SHP77 treated with DMSO at 0.1 percent for 48 hours (cell line): ENCODE measurements around the gene SPINK5.
"Not testable (repeated sequence)": the region's sequence is repeated elsewhere in the genome, so short reads cannot be mapped to it uniquely, and the experiment has no call there.

Experiments used
- DNase-seq: peaks from one replicate; lab custom pipeline; 2025; lab: John Stamatoyannopoulos, UW

Gene SPINK5

GRCh38 chr5:148063861-148064260, at the start of gene SPINK5:
Gene SPINK5 (plus strand): TSS chr5:148063980. CDS start chr5:148064045, 65 bp downstream.
- no peak for DNase-seq

- no peak for DNase-seq
Measured at GRCh38 chr5:148014276-148014675, 49.5 kb upstream of the SPINK5 start.

GRCh38 chr5:148020257-148020988, 43.4 kb upstream of the SPINK5 start:
- no peak for DNase-seq

- no peak for DNase-seq
Measured at GRCh38 chr5:148027505-148027904, 36.3 kb upstream of the SPINK5 start.

- no peak for DNase-seq
Measured at GRCh38 chr5:148029131-148029530, 34.6 kb upstream of the SPINK5 start.

GRCh38 chr5:148033134-148033533, 30.6 kb upstream of the SPINK5 start:
- DNase-seq = no peak

GRCh38 chr5:148035676-148036075, 28.1 kb upstream of the SPINK5 start:
- DNase-seq = no peak

- no peak for DNase-seq
Measured at GRCh38 chr5:148042881-148043280, 20.9 kb upstream of the SPINK5 start.

GRCh38 chr5:148043705-148044104, 20.1 kb upstream of the SPINK5 start:
- no peak for DNase-seq

- DNase-seq = not testable (repeated sequence)
Measured at GRCh38 chr5:148055160-148055559, 8.6 kb upstream of the SPINK5 start.

- DNase-seq = no peak
Measured at GRCh38 chr5:148060309-148060708, 3.5 kb upstream of the SPINK5 start.

GRCh38 chr5:148060881-148061280, 2.9 kb upstream of the SPINK5 start:
- DNase-seq = no peak

GRCh38 chr5:148070621-148071020, 6.8 kb downstream of the SPINK5 start:
- DNase-seq = no peak

- no peak for DNase-seq
Measured at GRCh38 chr5:148072207-148072606, 8.4 kb downstream of the SPINK5 start.

- DNase-seq = no peak
Measured at GRCh38 chr5:148075529-148075928, 11.7 kb downstream of the SPINK5 start.

- DNase-seq = no peak
Measured at GRCh38 chr5:148083203-148083602, 19.4 kb downstream of the SPINK5 start.

GRCh38 chr5:148084269-148084668, 20.5 kb downstream of the SPINK5 start:
- no peak for DNase-seq

GRCh38 chr5:148085310-148085709, 21.5 kb downstream of the SPINK5 start:
- no peak for DNase-seq

GRCh38 chr5:148085977-148086705, 22.4 kb downstream of the SPINK5 start:
- DNase-seq = no peak

- DNase-seq = no peak
Measured at GRCh38 chr5:148090146-148090772, 26.5 kb downstream of the SPINK5 start.

- DNase-seq = no peak
Measured at GRCh38 chr5:148090773-148091250, 27.0 kb downstream of the SPINK5 start.

GRCh38 chr5:148091991-148092964, 28.5 kb downstream of the SPINK5 start:
- no peak for DNase-seq
